GM23338 (cell line): ENCODE measurements around the gene CACNA1D.

Experiments
- CREB1 ChIP-seq: fragments of 250-450 bp; sonication (Bioruptor Pico); IDR thresholded peaks from 2 replicates; pipeline ENCODE4 v1.5.0; 2020; ENCODE audit warnings: low read depth, mild to moderate bottlenecking, moderate library complexity
- EZH2 ChIP-seq: fragments of 200-600 bp; sonication (generic); IDR thresholded peaks from one replicate; pipeline ENCODE4 v1.8.0; 2017; ENCODE audit warnings: antibody characterized with exemption, mild to moderate bottlenecking, low read depth; ENCODE audit not compliant: unreplicated experiment
- POLR2AphosphoS5 ChIP-seq: IDR thresholded peaks from 2 replicates; pipeline ENCODE4 v1.6.1; 2016; ENCODE audit warnings: antibody characterized with exemption, low read depth
- TF ChIP-seq, protein P1 (sequence below): IDR thresholded peaks from one replicate; pipeline ENCODE4 v1.6.1; 2018; ENCODE audit warnings: antibody characterized with exemption; ENCODE audit not compliant: unreplicated experiment
- TF ChIP-seq, protein P2 (sequence below), 2 experiments: fragments of 200-600 bp in 1 of 2; sonication (generic) in 1 of 2; conservative IDR thresholded peaks; 2 replicates each; pipeline versions ENCODE4 v1.5.1 to v1.6.1; 2016 to 2017; ENCODE audit warnings: antibody characterized with exemption in 2 of 2, low read depth in 2 of 2, mild to moderate bottlenecking in 2 of 2, moderate library complexity in 1 of 2

DNA sequence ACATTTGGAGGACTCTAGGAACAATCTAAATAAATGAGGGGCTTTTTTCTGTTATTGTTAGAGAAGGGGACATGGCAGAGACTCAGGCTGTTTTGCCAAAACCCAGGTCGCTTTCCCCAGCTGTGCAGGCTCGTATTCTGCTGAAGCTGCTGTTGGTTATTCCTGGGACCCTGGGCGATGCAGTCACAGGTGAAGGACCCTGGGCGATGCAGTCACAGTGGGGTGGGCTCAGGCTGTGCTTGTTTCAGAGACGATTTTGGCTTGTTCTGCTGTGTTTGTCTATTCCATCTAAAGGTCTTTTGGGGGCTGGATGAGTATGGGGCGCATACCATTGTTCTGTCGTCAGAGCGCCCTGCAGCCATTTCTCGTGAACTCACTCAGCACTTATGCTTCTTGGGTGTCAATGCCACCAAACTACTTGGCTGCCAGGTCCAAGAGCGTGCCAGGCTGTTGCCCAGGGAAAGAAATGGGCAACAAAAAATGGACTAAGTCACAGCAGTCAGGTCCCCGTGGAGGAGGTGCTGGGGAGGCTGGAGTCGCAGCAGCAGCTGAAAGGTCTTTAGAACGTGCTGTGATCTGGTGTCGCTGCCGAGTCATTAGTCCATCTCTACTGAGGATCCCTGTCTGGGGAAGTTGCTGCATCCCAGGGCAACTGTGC is 200.4 kb downstream of the CACNA1D start:
- TF ChIP-seq EZH2, result no peak
- no peak for TF ChIP-seq POLR2AphosphoS5
- no peak for TF ChIP-seq CREB1 (CRISPR knock-in tag)
- TF ChIP-seq, protein P1, sequence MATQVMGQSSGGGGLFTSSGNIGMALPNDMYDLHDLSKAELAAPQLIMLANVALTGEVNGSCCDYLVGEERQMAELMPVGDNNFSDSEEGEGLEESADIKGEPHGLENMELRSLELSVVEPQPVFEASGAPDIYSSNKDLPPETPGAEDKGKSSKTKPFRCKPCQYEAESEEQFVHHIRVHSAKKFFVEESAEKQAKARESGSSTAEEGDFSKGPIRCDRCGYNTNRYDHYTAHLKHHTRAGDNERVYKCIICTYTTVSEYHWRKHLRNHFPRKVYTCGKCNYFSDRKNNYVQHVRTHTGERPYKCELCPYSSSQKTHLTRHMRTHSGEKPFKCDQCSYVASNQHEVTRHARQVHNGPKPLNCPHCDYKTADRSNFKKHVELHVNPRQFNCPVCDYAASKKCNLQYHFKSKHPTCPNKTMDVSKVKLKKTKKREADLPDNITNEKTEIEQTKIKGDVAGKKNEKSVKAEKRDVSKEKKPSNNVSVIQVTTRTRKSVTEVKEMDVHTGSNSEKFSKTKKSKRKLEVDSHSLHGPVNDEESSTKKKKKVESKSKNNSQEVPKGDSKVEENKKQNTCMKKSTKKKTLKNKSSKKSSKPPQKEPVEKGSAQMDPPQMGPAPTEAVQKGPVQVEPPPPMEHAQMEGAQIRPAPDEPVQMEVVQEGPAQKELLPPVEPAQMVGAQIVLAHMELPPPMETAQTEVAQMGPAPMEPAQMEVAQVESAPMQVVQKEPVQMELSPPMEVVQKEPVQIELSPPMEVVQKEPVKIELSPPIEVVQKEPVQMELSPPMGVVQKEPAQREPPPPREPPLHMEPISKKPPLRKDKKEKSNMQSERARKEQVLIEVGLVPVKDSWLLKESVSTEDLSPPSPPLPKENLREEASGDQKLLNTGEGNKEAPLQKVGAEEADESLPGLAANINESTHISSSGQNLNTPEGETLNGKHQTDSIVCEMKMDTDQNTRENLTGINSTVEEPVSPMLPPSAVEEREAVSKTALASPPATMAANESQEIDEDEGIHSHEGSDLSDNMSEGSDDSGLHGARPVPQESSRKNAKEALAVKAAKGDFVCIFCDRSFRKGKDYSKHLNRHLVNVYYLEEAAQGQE, result no peak
- TF ChIP-seq, protein P2, sequence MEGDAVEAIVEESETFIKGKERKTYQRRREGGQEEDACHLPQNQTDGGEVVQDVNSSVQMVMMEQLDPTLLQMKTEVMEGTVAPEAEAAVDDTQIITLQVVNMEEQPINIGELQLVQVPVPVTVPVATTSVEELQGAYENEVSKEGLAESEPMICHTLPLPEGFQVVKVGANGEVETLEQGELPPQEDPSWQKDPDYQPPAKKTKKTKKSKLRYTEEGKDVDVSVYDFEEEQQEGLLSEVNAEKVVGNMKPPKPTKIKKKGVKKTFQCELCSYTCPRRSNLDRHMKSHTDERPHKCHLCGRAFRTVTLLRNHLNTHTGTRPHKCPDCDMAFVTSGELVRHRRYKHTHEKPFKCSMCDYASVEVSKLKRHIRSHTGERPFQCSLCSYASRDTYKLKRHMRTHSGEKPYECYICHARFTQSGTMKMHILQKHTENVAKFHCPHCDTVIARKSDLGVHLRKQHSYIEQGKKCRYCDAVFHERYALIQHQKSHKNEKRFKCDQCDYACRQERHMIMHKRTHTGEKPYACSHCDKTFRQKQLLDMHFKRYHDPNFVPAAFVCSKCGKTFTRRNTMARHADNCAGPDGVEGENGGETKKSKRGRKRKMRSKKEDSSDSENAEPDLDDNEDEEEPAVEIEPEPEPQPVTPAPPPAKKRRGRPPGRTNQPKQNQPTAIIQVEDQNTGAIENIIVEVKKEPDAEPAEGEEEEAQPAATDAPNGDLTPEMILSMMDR (conservative IDR thresholded peaks at IDR 0.05; ENCODE audit: low read depth in 2 of 2), result no peak
